CD4-positive, alpha-beta T cell treated with Interleukin-2 at 100 ng/mL for 4 hours (primary cell): ENCODE measurements around the gene TFCP2.
"Not testable (repeated sequence)": the region's sequence is repeated elsewhere in the genome, so short reads cannot be mapped to it uniquely, and the experiment has no call there.

Experiments used
- DNase-seq: peaks from one replicate; pipeline ENCODE4 v3.0.0-alpha.2; 2020; ENCODE audit warnings: low spot score

The TFCP2 gene

GRCh38 chr12:51080136-51080535 lies 92.8 kb downstream of the TFCP2 start:
- no peak for DNase-seq

DNA sequence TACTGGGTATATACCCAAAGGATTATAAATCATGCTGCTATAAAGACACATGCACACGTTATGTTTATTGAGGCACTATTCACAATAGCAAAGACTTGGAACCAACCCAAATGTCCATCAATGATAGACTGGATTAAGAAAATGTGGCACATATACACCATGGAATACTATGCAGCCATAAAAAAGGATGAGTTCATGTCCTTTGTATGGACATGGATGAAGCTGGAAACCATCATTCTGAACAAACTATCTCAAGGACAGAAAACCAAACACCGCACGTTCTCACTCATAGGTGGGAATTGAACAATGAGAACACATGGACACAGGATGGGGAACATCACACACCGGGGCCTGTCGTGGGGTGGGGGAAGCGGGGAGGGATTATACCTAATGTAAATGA lies 94.1 kb downstream of the TFCP2 start:
- DNase-seq, result not testable (repeated sequence)

DNA sequence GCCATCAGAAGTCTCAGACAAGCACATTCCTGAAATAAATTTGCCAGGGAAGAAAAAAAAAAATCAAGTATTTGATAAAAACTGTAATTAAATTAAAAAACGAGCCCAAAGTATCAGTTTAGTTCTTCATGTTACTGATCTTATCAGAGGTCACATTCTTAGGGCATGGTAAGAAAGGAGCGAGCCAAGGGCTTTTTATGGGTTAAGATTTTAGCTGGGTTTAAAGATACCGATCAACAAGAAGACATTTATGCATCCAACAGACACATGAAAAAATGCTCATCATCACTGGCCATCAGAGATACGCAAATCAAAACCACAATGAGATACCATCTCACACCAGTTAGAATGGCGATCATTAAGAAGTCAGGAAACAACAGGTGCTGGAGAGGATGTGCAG lies 94.6 kb downstream of the TFCP2 start:
- DNase-seq, result not testable (repeated sequence)

GRCh38 chr12:51077930-51078329 lies 95.0 kb downstream of the TFCP2 start:
- no peak for DNase-seq

DNA sequence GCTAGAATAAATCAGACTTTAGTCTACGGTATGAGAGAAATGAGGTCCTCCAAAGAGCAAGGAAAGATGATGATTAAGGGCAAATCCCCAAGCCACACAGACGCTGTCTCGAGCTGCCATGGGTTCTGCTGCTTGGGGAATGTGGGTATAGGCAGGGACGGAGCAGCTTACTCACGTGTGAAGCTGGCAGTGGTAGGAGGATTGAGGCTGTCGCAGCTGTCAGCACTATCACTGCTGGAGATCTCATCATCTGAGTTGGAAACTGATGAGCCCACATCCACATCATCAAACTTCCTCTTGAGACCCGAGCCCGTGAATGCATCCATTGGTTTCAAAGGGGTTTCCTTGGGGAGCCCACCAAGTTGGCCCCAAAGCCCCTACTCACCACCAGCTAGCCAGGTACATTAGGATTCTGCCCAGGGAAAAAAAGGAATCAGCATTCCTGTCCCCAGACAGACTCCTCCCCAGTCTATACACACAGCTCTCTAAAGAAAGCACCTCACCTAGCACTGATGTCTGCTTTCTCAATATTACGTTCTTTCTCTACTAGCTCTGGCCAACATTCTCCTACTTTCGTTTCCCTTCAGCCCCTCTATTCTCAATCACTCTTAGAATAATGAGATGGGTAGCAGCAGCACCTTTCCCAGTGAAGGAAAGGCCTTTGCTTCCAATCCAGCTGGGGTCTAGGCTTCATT lies 96.6 kb downstream of the TFCP2 start:
- no peak for DNase-seq

DNA sequence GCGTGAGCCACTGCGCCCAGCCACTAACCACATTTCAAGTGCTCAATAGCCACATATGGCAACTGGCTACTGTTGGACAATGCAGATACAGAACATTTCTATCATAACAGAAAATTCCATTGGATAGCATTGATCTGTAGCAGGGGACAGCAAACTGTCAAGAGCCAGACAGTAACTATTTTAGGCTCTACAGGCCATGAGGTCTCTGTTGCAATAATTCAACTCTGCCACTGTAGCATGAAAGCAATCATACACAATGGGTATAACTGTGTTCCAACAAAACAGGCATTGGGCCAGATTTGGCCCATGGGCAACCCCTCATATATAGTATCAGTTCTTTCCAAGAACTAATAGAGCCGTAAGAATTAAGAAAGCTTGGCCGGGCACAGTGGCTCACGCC lies 97.5 kb downstream of the TFCP2 start:
- no peak for DNase-seq

DNA sequence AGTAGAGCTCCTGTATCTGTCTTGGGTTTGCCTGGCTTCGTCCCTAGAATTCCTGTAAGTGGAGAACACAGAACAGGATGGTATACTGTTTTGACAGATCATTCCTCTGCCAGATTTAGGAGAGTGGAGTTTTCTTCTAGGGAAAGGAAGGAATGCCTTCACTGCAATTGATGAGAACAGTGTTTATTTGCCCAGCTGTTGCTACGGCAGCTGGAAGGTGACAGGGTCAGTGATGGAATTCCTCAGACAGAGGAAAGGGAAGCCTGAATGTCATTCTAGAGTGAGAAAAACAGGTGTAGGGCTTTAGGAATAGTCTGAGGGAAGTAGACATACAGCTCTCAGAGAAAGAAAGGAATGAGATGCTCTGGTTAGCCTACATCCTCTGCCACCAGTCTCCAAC lies 101.3 kb downstream of the TFCP2 start:
- no peak for DNase-seq

DNA sequence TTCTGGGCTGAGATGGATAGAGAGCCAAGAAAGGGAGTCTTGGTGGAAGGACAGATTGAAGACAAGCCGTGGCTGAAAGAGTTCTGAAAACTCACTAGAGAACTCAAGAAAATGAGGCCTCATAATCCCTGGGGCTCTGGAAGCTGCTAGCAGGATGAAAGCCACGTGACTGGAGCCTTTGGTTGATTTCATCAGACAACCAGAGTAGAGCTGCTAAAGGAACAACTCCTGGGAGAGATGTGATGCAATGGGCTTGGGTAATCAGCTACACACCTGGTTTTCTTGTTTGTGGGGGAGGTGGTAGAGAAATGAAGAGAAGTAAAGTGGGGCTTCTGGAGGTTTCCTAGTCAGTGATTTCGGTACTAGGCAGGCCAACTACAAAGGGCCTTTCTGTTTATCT lies 102.9 kb downstream of the TFCP2 start:
- DNase-seq, result no peak

- DNase-seq, result no peak
These were observed 105.2 kb downstream of the TFCP2 start for GRCh38 chr12:51067771-51068170.

GRCh38 chr12:51067229-51067628 lies 105.7 kb downstream of the TFCP2 start:
- no peak for DNase-seq

DNA sequence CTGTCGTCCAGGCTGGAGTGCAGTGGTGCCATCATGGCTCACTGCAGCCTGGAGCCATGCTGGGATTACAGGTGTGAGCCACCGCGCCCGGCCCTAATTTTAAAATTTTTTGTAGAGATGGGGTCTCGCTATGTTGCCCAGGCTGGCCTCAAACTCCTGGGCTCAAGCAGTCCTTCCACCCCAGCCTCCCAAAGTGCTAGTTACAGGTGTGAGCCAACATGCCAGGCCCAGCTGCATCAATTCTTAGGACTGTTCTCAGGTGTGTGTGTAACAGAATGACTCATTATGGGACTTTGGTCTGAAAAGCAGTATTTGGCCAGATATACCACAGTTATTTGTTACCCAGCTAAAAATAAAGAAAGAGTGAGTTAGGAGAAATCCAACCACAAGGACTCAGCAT lies 107.4 kb downstream of the TFCP2 start:
- DNase-seq, result no peak

GRCh38 chr12:51062631-51063397 lies 110.1 kb downstream of the TFCP2 start:
- no peak for DNase-seq

- no peak for DNase-seq
These were observed 113.8 kb downstream of the TFCP2 start for GRCh38 chr12:51059086-51059485.

- DNase-seq, result no peak
These were observed 116.7 kb downstream of the TFCP2 start for GRCh38 chr12:51056242-51056641.

- DNase-seq, result no peak
These were observed 117.9 kb downstream of the TFCP2 start for GRCh38 chr12:51055060-51055459.

DNA sequence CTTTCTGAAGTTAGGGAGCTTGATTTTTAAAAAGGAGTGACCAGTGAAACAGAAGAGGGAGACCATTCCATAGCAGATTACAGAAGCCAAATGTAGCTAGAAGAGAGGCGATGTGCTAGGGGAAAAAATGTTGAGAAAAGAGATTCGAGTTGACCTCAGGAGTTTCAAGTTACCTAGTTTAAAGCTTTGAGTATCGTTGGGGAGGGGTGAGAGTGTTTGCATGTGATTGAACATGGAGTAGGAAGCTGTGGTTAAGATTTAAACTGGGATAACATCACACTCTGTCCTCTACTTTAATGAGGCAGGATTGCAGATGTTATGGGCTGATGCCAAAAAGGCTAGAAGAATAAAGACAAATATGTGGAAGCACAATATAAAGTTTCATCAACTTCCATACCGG lies 121.1 kb downstream of the TFCP2 start:
- DNase-seq, result no peak

- no peak for DNase-seq
These were observed 123.4 kb downstream of the TFCP2 start for GRCh38 chr12:51049525-51049924.

- DNase-seq, result no peak
These were observed 124.2 kb downstream of the TFCP2 start for GRCh38 chr12:51048661-51049251.

- peak; percentile 95 for DNase-seq
These were observed 125.0 kb downstream of the TFCP2 start, which contains the start of gene LETMD1 for GRCh38 chr12:51047655-51048540. Gene LETMD1, plus strand, starts transcription at chr12:51048327. Its CDS starts 30 bp downstream, at chr12:51048357.
